ENCODE data around the gene ELP5.

DNA sequence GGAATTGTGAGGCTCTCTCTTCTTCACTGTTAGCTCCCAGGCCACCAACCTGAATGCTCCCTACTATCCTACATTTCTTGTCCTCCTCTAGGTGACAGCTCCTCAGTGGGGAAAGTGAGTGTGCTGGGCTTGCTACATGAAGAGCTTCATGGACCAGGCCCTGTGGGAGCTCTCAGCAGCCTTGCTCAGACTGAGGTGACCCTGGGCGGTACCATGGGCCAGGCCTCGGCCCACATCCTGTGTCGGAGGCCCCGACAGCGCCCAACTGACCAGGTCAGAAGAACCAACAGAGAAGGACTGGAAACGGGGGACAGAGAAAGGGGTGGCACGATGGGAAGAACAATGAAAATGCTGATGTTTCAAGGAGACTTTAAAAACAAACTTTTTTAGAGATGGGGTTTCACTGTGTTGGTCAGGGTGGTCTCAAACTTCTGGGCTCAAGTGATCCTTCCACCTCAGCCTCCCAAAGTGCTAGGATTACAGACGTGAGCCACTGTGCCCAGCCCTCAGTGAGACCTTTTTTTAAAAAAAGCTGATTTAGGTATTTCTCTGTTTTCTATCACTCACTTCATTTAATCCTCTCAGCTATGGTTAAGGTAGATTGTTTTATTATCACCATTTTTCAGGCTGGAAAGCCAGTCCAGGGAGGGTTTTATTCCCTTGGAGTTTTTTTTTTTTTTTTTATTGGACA lies 4.9 kb downstream of the ELP5 start:
- TF ChIP-seq CTCF (IDR thresholded peaks at IDR 0.05): no peak
- TF ChIP-seq POLR2A (IDR thresholded peaks at IDR 0.05): no peak
